ENCODE results near the gene ITGB3BP. TPM values are rescaled to one million over a fixed set of nuclear protein-coding genes. Genes with fewer than 3 reads are reported as not detected.

Gene ITGB3BP
- total RNA-seq, 2 experiments from 2014 or later, result 81.8 to 81.9 TPM

- H3K4me3 Mint-ChIP-seq, result no peak overlapping the region
- intact Hi-C loops (cut with DNase I, micrococcal nuclease), result no loop called here
- DNase-seq, result no peak
- ChIA-PET POLR2A (no interaction called here), CTCF (interaction anchor here (0.7 kb wide), 1 partner anchor 94 kb away, joined by 3 read pairs; no protein-coding TSS in a partner anchor)
- no peak overlapping the region for H3K27ac Mint-ChIP-seq
- peaks cover 25% of the 10 kb centered on the region for H3K36me3 Mint-ChIP-seq (ENCODE audit: low read depth)
- no peaks in the 10 kb centered on the region for H3K9me3 Mint-ChIP-seq (ENCODE audit: low read depth)
- H3K27me3 Mint-ChIP-seq, result no peaks in the 10 kb centered on the region
- no peaks in the 10 kb centered on the region for H3K4me1 Mint-ChIP-seq
- ATAC-seq, result no peak
These were observed 108.2 kb downstream of the ITGB3BP start for GRCh38 chr1:63414691-63415365.

DNA sequence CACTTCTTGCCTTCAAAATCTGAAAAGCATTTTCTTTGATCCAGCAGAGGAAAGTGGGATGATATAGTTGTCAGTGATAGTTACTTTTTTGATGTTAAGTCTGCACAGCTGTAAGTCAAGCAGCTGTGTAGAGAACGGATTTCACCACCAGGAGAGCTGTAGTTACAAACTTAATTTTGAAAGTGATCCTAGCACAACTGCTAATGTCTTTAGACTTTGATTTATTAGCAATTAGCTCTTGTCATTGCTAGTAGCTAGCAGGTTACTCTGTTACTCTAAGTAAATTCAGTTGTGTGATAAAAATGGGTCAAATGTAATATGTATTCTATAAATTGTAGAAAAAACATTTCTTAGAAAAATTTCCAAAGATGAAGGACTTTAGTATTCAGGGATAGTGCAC, 109.6 kb downstream of the ITGB3BP start:
- Mint-ChIP-seq H3K9me3 (ENCODE audit: low read depth) (no peaks in the 10 kb centered on the region), H3K27me3 (no peaks in the 10 kb centered on the region), H3K4me1 (no peaks in the 10 kb centered on the region), H3K27ac (no peak overlapping the region), H3K36me3 (ENCODE audit: low read depth) (peaks cover 21% of the 10 kb centered on the region), H3K4me3 (no peak overlapping the region)
- intact Hi-C loops (cut with DNase I, micrococcal nuclease), result no loop called here
- ATAC-seq, result no peak
- DNase-seq, result no peak
- CTCF ChIA-PET, result interaction anchor here (1.1 kb wide), 1 partner anchor 9 kb away, joined by 4 read pairs; no protein-coding TSS in a partner anchor
- POLR2A ChIA-PET, result no interaction called here

DNA sequence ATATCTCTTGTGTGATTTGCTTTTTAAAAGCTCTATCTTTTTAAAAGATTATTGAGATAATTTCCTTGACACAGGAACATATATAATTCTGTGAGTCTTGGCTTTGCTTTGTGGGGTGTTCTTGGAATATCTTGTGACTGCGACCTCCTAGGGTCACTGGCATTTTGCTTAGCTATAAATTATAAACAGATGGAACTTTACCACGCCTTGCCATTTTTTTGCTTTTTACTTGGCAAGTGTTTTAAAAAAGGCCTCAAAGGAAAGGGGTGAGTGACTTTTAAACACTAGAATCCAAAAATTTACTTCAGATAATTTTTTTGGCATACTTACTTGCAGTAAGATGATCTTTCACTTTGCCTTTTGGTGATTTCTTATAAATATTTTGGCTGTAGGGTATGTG, 112.0 kb downstream of the ITGB3BP start:
- H3K4me3 Mint-ChIP-seq, result no peak overlapping the region
- ATAC-seq (no peak), DNase-seq (no peak)
- H3K4me1 Mint-ChIP-seq, result no peaks in the 10 kb centered on the region
- no peaks in the 10 kb centered on the region for H3K27me3 Mint-ChIP-seq
- ChIA-PET CTCF (interaction anchor here (0.8 to 1.2 kb wide), 3 partner anchors 13 to 570 kb away, joined by 3 read pairs; no protein-coding TSS in a partner anchor), POLR2A (interaction anchor here (0.6 kb wide), 1 partner anchor 12 kb away, joined by 6 read pairs; no protein-coding TSS in a partner anchor)
- H3K9me3 Mint-ChIP-seq (ENCODE audit: low read depth), result no peaks in the 10 kb centered on the region
- intact Hi-C loops (cut with DNase I, micrococcal nuclease), result no loop called here
- H3K27ac Mint-ChIP-seq, result no peak overlapping the region
- peaks cover 19% of the 10 kb centered on the region for H3K36me3 Mint-ChIP-seq (ENCODE audit: low read depth)

DNA sequence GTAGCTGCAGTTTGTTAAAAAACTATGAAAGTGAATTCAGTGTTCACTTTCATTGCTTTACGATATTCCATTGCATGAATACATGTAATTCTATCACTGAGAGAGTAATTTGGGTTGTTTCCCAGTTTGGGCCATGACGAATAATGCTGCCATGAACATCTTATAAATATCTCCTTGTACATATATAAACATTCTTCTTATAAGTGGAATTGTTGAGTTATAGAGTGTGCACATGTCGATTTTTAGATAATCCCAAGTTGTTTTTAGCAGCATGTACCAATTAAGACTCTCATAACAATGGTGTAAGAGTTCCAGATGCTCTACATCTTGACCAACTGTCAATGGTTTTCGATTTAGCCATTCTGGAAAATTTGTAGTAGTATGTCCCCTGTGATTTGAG, 114.7 kb downstream of the ITGB3BP start:
- intact Hi-C loops (cut with DNase I, micrococcal nuclease), result no loop called here
- CTCF ChIA-PET, result interaction anchor here (0.6 kb wide), 1 partner anchor 11 kb away, joined by 3 read pairs; no protein-coding TSS in a partner anchor
- ATAC-seq, result no peak
- DNase-seq, result no peak
- H3K4me1 Mint-ChIP-seq, result peaks cover 2% of the 10 kb centered on the region
- H3K27me3 Mint-ChIP-seq, result no peaks in the 10 kb centered on the region
- no peak overlapping the region for H3K27ac Mint-ChIP-seq
- H3K9me3 Mint-ChIP-seq (ENCODE audit: low read depth), result no peaks in the 10 kb centered on the region
- POLR2A ChIA-PET, result no interaction called here
- peaks cover 26% of the 10 kb centered on the region for H3K36me3 Mint-ChIP-seq (ENCODE audit: low read depth)
- H3K4me3 Mint-ChIP-seq, result no peak overlapping the region

DNA sequence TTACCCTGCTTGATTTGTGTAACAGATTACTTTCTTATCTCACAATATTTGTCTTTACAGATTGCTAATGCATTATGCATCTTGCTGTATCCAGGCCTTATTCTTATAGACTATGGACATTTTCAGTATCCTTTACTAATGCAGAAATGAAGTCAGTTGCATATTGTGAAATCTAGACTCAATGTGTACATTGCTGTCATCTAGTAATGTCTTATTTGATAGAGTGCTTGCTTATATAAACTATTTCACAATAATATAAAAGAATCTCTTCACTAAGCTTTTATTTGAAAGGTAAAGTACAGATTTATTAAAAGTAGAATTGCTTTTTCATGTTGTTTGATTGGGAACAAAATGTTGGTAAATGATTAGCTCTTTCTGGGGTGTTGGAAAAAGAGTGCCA, 116.0 kb downstream of the ITGB3BP start:
- CTCF ChIA-PET, result interaction anchor here (0.7 to 1.9 kb wide), 2 partner anchors 10 to 131 kb away, joined by 3 to 7 read pairs; no protein-coding TSS in a partner anchor
- H3K36me3 Mint-ChIP-seq (ENCODE audit: low read depth), result peaks cover 29% of the 10 kb centered on the region
- POLR2A ChIA-PET, result no interaction called here
- peaks cover 3% of the 10 kb centered on the region for H3K4me1 Mint-ChIP-seq
- no peaks in the 10 kb centered on the region for H3K27me3 Mint-ChIP-seq
- intact Hi-C loops (cut with DNase I, micrococcal nuclease), result no loop called here
- ATAC-seq (no peak), DNase-seq (no peak)
- H3K9me3 Mint-ChIP-seq (ENCODE audit: low read depth), result no peaks in the 10 kb centered on the region
- H3K4me3 Mint-ChIP-seq, result no peak overlapping the region
- H3K27ac Mint-ChIP-seq, result no peak overlapping the region

- H3K9me3 Mint-ChIP-seq (ENCODE audit: low read depth), result no peaks in the 10 kb centered on the region
- H3K36me3 Mint-ChIP-seq (ENCODE audit: low read depth), result peaks cover 29% of the 10 kb centered on the region
- no peaks in the 10 kb centered on the region for H3K27me3 Mint-ChIP-seq
- POLR2A ChIA-PET, result no interaction called here
- intact Hi-C loops (cut with DNase I, micrococcal nuclease), result no loop called here
- H3K27ac Mint-ChIP-seq, result no peak overlapping the region
- CTCF ChIA-PET, result interaction anchor here (0.9 to 1.9 kb wide), 2 partner anchors 9 to 28 kb away, joined by 3 to 7 read pairs; no protein-coding TSS in a partner anchor
- ATAC-seq, result no peak
- no peak for DNase-seq
- peaks cover 3% of the 10 kb centered on the region for H3K4me1 Mint-ChIP-seq
- H3K4me3 Mint-ChIP-seq, result no peak overlapping the region
These were observed 117.0 kb downstream of the ITGB3BP start for GRCh38 chr1:63405987-63406386.

DNA sequence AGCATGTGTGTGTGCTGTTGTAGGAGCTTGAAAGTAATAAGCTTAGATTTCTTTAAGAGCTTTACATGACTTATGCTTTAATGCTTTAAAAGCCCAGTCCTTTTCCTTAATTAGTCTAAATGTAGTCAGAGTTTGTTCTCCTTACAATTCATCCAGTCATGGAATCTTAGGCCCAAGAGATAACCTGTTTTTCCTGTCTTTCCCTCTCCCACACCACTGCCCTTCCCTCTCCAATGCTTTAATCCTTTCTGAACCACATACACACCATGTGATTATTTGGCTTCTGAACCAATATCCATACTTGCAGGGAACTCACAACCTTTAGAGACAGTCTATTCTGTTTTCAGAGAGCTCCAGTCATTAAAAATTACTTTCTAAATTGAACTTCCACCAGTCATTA, 118.0 kb downstream of the ITGB3BP start:
- ATAC-seq (no peak), DNase-seq (no peak)
- intact Hi-C loops (cut with DNase I, micrococcal nuclease), result no loop called here
- CTCF ChIA-PET, result interaction anchor here (0.7 to 1.6 kb wide), 8 partner anchors 8 to 564 kb away, joined by 3 to 5 read pairs (median 4); no protein-coding TSS in a partner anchor
- H3K4me3 Mint-ChIP-seq, result no peak overlapping the region
- no peaks in the 10 kb centered on the region for H3K27me3 Mint-ChIP-seq
- H3K9me3 Mint-ChIP-seq (ENCODE audit: low read depth), result no peaks in the 10 kb centered on the region
- H3K36me3 Mint-ChIP-seq (ENCODE audit: low read depth), result peaks cover 33% of the 10 kb centered on the region
- peaks cover 3% of the 10 kb centered on the region for H3K4me1 Mint-ChIP-seq
- POLR2A ChIA-PET, result no interaction called here
- H3K27ac Mint-ChIP-seq, result no peak overlapping the region

GRCh38 chr1:63403386-63403785, 119.6 kb downstream of the ITGB3BP start:
- Mint-ChIP-seq H3K4me3 (no peak overlapping the region), H3K9me3 (ENCODE audit: low read depth) (no peaks in the 10 kb centered on the region), H3K27ac (no peak overlapping the region), H3K27me3 (no peaks in the 10 kb centered on the region), H3K36me3 (ENCODE audit: low read depth) (peaks cover 29% of the 10 kb centered on the region), H3K4me1 (peaks cover 3% of the 10 kb centered on the region)
- CTCF ChIA-PET, result interaction anchor here (1.2 to 1.5 kb wide), 2 partner anchors 13 to 562 kb away, joined by 4 read pairs; no protein-coding TSS in a partner anchor
- DNase-seq (no peak), ATAC-seq (peak; percentile 80)
- intact Hi-C loops (cut with DNase I, micrococcal nuclease), result no loop called here
- POLR2A ChIA-PET, result no interaction called here

GRCh38 chr1:63401945-63402344, 121.1 kb downstream of the ITGB3BP start:
- Mint-ChIP-seq H3K36me3 (ENCODE audit: low read depth) (peaks cover 25% of the 10 kb centered on the region), H3K9me3 (ENCODE audit: low read depth) (no peaks in the 10 kb centered on the region), H3K4me3 (no peak overlapping the region), H3K27ac (no peak overlapping the region), H3K4me1 (peaks cover 3% of the 10 kb centered on the region), H3K27me3 (no peaks in the 10 kb centered on the region)
- DNase-seq (no peak), ATAC-seq (no peak)
- CTCF ChIA-PET, result no interaction called here
- POLR2A ChIA-PET, result no interaction called here
- intact Hi-C loops (cut with DNase I, micrococcal nuclease), result no loop called here

Other genes starting within 250 kb of the ITGB3BP start
- not detected for gene FOXD3, start 200.7 kb downstream of the ITGB3BP start, total RNA-seq
- gene ALG6, start 155.6 kb downstream of the ITGB3BP start, total RNA-seq, result 10 to 100 TPM; 16.2 to 16.3 TPM
- gene EFCAB7, start 300 bp upstream of the ITGB3BP start, total RNA-seq, result 1 to 10 TPM; 8.5 to 9.1 TPM
- 10 to 100 TPM; 38.8 to 43.8 TPM for gene PGM1, start 70.2 kb upstream of the ITGB3BP start, total RNA-seq